Mucosa of descending colon (tissue), 3 donors: ENCODE measurements around the gene PHF19. TPM values are rescaled to one million over a fixed set of nuclear protein-coding genes. Genes with fewer than 3 reads are reported as not detected.

Source experiments
- ATAC-seq: fragments of 200-7000 bp; cut with Tn5 transposase; one replicate; pipeline ENCODE4 v1.9.1; 2020; ENCODE audit warnings: mild to moderate bottlenecking, moderate library complexity
- DNase-seq, 3 donors: peaks; one replicate each; pipeline ENCODE4 v3.0.0-alpha.2; 2020
- H3K36me3 ChIP-seq: fragments of 200-600 bp; one replicate; pipeline ENCODE4 v1.8.0; 2021; ENCODE audit warnings: low read depth, mild to moderate bottlenecking
- H3K4me1 ChIP-seq: fragments of 200-600 bp; one replicate; pipeline ENCODE4 v1.8.0; 2021; ENCODE audit warnings: low read depth, mild to moderate bottlenecking
- H3K4me3 ChIP-seq: fragments of 200-600 bp; one replicate; pipeline ENCODE4 v1.8.0; 2021; ENCODE audit warnings: mild to moderate bottlenecking
- H3K9me3 ChIP-seq: fragments of 200-600 bp; one replicate; pipeline ENCODE4 v1.8.0; 2021; ENCODE audit warnings: mild to moderate bottlenecking
- intact Hi-C, 2 donors: fragments of 100-400 bp; cut with DNase I in 1 of 2; cut with micrococcal nuclease in 1 of 2; formaldehyde crosslinking; loops; one replicate each; pipeline versions ENCODE4 v1.11.0 to v1.11.1; 2022; cut with DNase I, micrococcal nuclease
- total RNA-seq, 3 donors: library from RNA; stranded (reverse); fragmentation: NEBNext Ultra II Directional in 2 of 3; extraction: Animal tissue kit (Norgen Biotek cat#: 25700) in 2 of 3; gene quantifications; one replicate each; pipeline versions ENCODE4 v1.2.1 to v1.2.4, GENCODE V29; 2021 to 2023
- TF ChIP-seq, protein P1 (sequence below): fragments of 200-600 bp; IDR thresholded peaks from one replicate; pipeline ENCODE4 v1.8.0; 2022; ENCODE audit warnings: antibody characterized with exemption, mild to moderate bottlenecking
- donor health status: DM: no; HTN: no; CAD: no; lungs with moderate emphysema.
- donor health status: DM: no; HTN: no; CAD: no.
- donor health status: DM: no; HTN: yes; CAD: no.

Gene PHF19
- total RNA-seq, 3 donors from 2014 or later: 9.8 to 33.6 (median 26.6) TPM

DNA sequence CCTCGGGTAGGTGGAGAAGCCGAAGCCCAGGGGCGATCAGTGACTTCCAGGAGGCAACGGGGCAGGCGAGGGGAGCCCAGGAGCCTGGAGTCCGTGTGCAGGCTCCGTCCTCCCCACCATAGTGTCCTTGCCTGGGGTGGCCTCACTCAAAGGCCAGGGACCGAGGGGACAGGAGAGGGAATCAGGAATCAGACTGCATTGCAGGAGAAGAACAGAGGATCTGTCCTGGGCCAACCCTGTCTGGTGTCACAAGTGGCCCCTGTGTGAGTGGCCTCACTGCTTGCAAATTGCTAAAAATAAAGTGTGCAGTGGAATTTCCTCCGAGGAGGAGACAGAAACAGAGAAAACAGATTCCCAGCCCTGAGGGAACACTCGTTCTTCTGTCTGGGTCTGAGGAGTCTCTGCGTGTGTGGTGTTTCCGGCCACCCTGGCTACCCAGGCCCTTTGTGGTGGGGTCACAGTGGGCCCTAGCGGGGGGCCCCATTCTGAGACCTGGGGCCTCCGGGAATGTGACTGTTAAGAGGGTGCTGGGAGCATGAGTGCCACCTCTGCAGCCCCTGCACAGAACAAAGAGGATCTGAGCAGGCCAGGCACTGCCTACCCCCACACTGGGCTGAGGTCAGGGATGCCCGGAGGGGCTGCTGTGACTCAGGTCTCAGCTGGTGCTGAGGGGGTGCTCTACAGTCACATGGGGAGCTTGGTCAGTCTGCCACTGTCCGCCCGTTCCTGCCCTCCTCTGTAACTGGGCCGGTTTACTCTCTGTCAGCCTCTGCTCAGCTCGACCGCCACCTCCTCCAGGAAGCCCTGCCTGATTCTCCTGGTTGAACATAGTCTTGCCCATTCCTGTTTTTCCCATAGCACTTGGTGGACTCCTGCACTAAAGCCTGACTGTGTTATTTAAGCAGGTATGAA is 42.2 kb upstream of the PHF19 start:
- Histone ChIP-seq H3K9me3 (no peaks in the 10 kb centered on the region), H3K36me3 (no peaks in the 10 kb centered on the region), H3K4me1 (no peaks in the 10 kb centered on the region), H3K4me3 (no peak overlapping the region)
- TF ChIP-seq, protein P1, sequence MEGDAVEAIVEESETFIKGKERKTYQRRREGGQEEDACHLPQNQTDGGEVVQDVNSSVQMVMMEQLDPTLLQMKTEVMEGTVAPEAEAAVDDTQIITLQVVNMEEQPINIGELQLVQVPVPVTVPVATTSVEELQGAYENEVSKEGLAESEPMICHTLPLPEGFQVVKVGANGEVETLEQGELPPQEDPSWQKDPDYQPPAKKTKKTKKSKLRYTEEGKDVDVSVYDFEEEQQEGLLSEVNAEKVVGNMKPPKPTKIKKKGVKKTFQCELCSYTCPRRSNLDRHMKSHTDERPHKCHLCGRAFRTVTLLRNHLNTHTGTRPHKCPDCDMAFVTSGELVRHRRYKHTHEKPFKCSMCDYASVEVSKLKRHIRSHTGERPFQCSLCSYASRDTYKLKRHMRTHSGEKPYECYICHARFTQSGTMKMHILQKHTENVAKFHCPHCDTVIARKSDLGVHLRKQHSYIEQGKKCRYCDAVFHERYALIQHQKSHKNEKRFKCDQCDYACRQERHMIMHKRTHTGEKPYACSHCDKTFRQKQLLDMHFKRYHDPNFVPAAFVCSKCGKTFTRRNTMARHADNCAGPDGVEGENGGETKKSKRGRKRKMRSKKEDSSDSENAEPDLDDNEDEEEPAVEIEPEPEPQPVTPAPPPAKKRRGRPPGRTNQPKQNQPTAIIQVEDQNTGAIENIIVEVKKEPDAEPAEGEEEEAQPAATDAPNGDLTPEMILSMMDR: no peak
- intact Hi-C loops: no loop called here
- DNase-seq: no peak
- peak; percentile 10 for ATAC-seq

DNA sequence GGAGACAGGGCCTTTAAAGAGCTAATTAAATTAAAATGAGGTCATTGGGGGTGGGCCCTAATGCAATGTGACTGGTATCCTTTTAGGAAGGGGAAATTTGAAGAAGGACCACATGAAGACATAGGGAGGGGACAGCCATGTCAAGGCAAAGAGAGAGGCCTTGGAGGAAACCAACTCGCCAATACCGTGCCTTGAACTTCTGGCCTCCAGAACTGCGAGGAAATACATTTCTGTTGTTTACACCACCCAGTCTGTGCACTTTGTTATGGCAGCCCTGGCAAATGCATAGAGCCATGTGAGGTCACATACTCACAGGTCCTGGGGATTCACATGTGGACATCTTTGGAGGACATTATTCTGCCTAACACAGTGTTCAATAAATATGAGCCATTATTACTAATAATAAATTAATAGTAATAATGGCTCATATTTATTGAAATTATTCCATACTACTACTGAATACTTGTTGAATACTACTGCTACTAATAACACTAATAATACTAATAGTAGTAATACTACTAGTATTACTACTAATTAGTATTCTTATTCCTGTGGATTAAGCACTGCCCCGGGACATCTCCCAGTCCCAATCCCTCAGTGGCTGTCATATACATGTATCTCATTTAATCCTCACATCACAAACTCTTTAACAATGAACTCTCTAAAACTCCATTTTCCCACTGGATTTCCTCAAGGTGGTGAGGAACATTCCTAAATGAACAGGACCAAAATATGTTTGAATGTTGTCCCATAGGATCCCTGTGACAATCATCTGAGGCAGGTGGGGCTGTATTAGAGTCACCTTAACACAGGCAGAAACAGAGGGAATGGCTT is 41.2 kb upstream of the PHF19 start:
- H3K4me1 ChIP-seq: no peaks in the 10 kb centered on the region
- ATAC-seq (no peak), DNase-seq (no peak)
- H3K36me3 ChIP-seq: no peaks in the 10 kb centered on the region
- intact Hi-C loops: no loop called here
- TF ChIP-seq, protein P1: no peak
- no peaks in the 10 kb centered on the region for H3K9me3 ChIP-seq
- H3K4me3 ChIP-seq: no peak overlapping the region

DNA sequence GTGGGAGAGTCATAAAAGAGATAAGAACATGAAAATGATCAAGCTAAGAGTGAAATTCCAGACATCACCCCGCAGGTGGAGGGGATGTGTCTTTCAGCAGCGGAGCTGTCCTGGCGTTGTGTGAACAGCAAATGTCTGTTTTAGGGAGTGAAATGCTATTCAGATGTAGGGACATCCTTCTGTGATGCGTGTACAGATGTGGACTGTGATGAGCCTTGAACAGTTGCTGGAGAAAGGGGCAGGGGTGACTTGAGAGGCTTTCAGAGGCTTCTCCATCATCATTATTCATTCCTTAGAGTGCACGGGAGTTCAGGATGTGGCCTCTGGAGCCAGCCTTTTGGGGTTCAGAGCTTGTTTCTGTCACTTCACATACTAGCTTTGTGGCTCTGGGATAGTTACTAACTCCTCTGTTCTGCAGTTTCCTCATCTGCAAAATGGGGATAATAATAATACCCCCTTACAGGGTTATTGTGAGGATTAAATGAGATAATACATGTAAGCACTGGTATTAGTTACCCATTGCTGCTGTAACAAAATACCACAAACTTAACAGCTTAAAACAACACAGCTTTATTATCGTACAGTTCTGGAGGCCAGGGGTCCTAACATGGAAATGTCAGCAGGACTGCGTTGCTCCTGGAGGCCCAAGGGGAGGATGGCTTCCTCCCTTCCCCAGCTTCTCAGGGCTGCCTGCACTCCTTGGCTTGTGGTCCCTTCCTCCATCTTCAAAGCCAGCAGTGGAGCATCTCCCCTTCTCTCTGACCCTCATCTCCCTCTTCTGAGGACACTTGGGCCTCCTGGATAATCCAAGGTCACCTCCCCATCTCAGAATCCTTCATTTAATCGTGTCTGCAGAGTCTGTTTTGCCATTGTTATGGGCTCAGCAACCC is 40.2 kb upstream of the PHF19 start:
- Histone ChIP-seq H3K4me3 (no peak overlapping the region), H3K36me3 (no peaks in the 10 kb centered on the region), H3K4me1 (no peaks in the 10 kb centered on the region), H3K9me3 (no peaks in the 10 kb centered on the region)
- intact Hi-C loops: no loop called here
- ATAC-seq: no peak
- no peak for DNase-seq
- TF ChIP-seq, protein P1: no peak

- Histone ChIP-seq H3K9me3 (no peaks in the 10 kb centered on the region), H3K4me1 (no peaks in the 10 kb centered on the region), H3K4me3 (no peak overlapping the region), H3K36me3 (no peaks in the 10 kb centered on the region)
- TF ChIP-seq, protein P1: no peak
- ATAC-seq (peak; percentile 26), DNase-seq (no peak)
- intact Hi-C loops: no loop called here
Observed at GRCh38 chr9:120916588-120916987, 39.6 kb upstream of the PHF19 start.

GRCh38 chr9:120915854-120916470 is 39.0 kb upstream of the PHF19 start:
- H3K4me3 ChIP-seq: no peak overlapping the region
- DNase-seq (no peak), ATAC-seq (peak; percentile 52)
- H3K36me3 ChIP-seq: no peaks in the 10 kb centered on the region
- intact Hi-C loops: no loop called here
- no peaks in the 10 kb centered on the region for H3K4me1 ChIP-seq
- TF ChIP-seq, protein P1: no peak
- H3K9me3 ChIP-seq: no peaks in the 10 kb centered on the region
